GM19099 (cell line): ENCODE measurements around the gene IP6K1.

ENCODE experiments used
- POLR2A ChIP-seq: IDR thresholded peaks from 3 replicates; pipeline ENCODE4 v1.6.1; 2011; ENCODE audit warnings: low read depth; ENCODE audit not compliant: insufficient read length; ENCODE audit errors: extremely low read depth

The IP6K1 gene

GRCh38 chr3:49750056-49750455 is 36.3 kb downstream of the IP6K1 start:
- no peak for TF ChIP-seq POLR2A

GRCh38 chr3:49747792-49748480 is 38.4 kb downstream of the IP6K1 start:
- no peak for TF ChIP-seq POLR2A

GRCh38 chr3:49745986-49746385 is 40.4 kb downstream of the IP6K1 start:
- TF ChIP-seq POLR2A, result no peak

GRCh38 chr3:49740427-49740826 is 45.9 kb downstream of the IP6K1 start:
- no peak for TF ChIP-seq POLR2A

- no peak for TF ChIP-seq POLR2A
These were observed 48.2 kb downstream of the IP6K1 start for GRCh38 chr3:49738067-49738713.

- no peak for TF ChIP-seq POLR2A
These were observed 51.6 kb downstream of the IP6K1 start for GRCh38 chr3:49734752-49735151.

- TF ChIP-seq POLR2A, result no peak
These were observed 52.8 kb downstream of the IP6K1 start for GRCh38 chr3:49733551-49733950.

GRCh38 chr3:49732597-49732996 is 53.7 kb downstream of the IP6K1 start:
- no peak for TF ChIP-seq POLR2A

GRCh38 chr3:49729966-49730609 is 56.3 kb downstream of the IP6K1 start:
- TF ChIP-seq POLR2A, result no peak

GRCh38 chr3:49727924-49728361 is 58.4 kb downstream of the IP6K1 start:
- TF ChIP-seq POLR2A, result no peak

GRCh38 chr3:49727154-49727923 is 59.0 kb downstream of the IP6K1 start:
- no peak for TF ChIP-seq POLR2A

- no peak for TF ChIP-seq POLR2A
These were observed 60.2 kb downstream of the IP6K1 start for GRCh38 chr3:49725906-49726681.

GRCh38 chr3:49724586-49724985 is 61.8 kb downstream of the IP6K1 start:
- no peak for TF ChIP-seq POLR2A
